ENCODE results near the gene SLC33A1. TPM values are rescaled to one million over a fixed set of nuclear protein-coding genes. Genes with fewer than 3 reads are reported as not detected.

Gene SLC33A1
- total and polyA plus RNA-seq, 2 of the 8 experiments (the other 6 are each of a cell fraction or from before 2014, with no cell fraction given), result 15.6 to 24.2 TPM

DNA sequence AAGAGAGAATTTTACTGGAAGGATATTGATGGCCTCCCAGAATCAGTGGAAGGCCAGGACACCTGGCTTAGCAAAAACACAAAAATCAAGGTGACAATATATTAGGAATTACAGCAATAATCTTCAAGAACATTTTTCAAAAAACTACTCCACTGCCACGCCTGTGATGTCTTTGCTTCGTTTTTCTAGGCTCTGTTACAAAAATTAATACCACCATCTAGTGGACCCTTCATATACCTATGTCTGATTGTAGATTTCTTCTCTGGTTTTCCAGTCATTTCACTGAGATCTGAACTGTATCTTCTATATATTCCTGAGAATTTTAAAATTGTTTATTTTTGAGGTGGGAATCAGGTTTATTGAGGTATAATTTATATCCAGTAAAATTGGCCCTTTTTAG is 5.6 kb upstream of the SLC33A1 start:
- CTCF ChIA-PET (ENCODE audit: partially characterized antibody), result no interaction called here

More for the DNA sequence above, 5.6 kb upstream of the SLC33A1 start:
- no peak for TF ChIP-seq SIN3A (conservative IDR thresholded peaks at IDR 0.05 in 1 of 2, IDR thresholded peaks at IDR 0.05 in 1 of 2; ENCODE audit: low read depth in 1 of 2, low read length in 2 of 2)
- TF ChIP-seq RAD21 (IDR thresholded peaks at IDR 0.05 in 1 of 2, conservative IDR thresholded peaks at IDR 0.05 in 1 of 2; ENCODE audit: low read depth in 2 of 2, low read length in 2 of 2), result peak; percentile 13 to 17; a peak in 2 of 4 replicates
- 72% methylated on average over 2 of the region's 2 CpGs; no CpG with 5 or more reads in 1 of the 2 experiments for WGBS, 2 experiments (ENCODE audit: extremely low coverage in 1 of 2, insufficient coverage in 1 of 2, insufficient read length in 1 of 2, insufficient replicate concordance in 2 of 2, low coverage in 1 of 2, low lambda C conversion rate in 2 of 2, missing lambda C conversion rate in 1 of 2)
- H3K79me1 ChIP-seq (ENCODE audit: low read depth, low read length), result no peaks in the 10 kb centered on the region
- POLR2A ChIA-PET (ENCODE audit: partially characterized antibody), result no interaction called here
- DNase-seq (ENCODE audit: low read depth in 1 of 2, low spot score in 2 of 2) (no peak), FAIRE-seq (no peak)
- peaks cover under 1% of the 10 kb centered on the region; the same call in 1 of the 2 replicates for H3K23me2 ChIP-seq (ENCODE audit: low read depth, low read length)
- H2BK15ac ChIP-seq (ENCODE audit: low read length), result no peak overlapping the region
- no peak overlapping the region for H3K18ac ChIP-seq (ENCODE audit: extremely low read depth, low read length)
- H2BK5ac ChIP-seq (ENCODE audit: low read depth, low read length), result no peak overlapping the region
- no peak overlapping the region for H2AFZ ChIP-seq (ENCODE audit: low read length)
- no peak overlapping the region for H3K9ac ChIP-seq (replicated peaks in 1 of 4; ENCODE audit: extremely low read depth in 1 of 4, low read depth in 3 of 4, low read length in 3 of 4)
- no peak overlapping the region for H2AK5ac ChIP-seq (ENCODE audit: low read depth, low read length)
- no peak overlapping the region for H3K23ac ChIP-seq (ENCODE audit: insufficient read length)
- H4K5ac ChIP-seq (ENCODE audit: insufficient read length, low read depth, low read length), result no peak overlapping the region
- H3K9me3 ChIP-seq (ENCODE audit: insufficient read depth in 2 of 2, low read depth in 1 of 2, low read length in 1 of 2), result no peaks in the 10 kb centered on the region
- H3K4me1 ChIP-seq (replicated peaks in 1 of 4; ENCODE audit: control insufficient read depth in 3 of 4, insufficient read depth in 4 of 4, low read length in 3 of 4), result no peaks in the 10 kb centered on the region
- H3K27me3 ChIP-seq (replicated peaks in 1 of 4; ENCODE audit: control insufficient read depth in 3 of 4, extremely low read depth in 1 of 4, insufficient read depth in 3 of 4, low read length in 3 of 4), result no peaks in the 10 kb centered on the region
- no peak overlapping the region for H3K4me2 ChIP-seq (ENCODE audit: insufficient read depth in 1 of 2, low read depth in 2 of 2, low read length in 2 of 2)
- H2BK20ac ChIP-seq (ENCODE audit: low read length), result no peak overlapping the region
- H4K20me1 ChIP-seq (replicated peaks in 1 of 2; ENCODE audit: control insufficient read depth in 1 of 2, insufficient read depth in 2 of 2, low read length in 2 of 2), result no peaks in the 10 kb centered on the region
- no peak overlapping the region for H3K4me3 ChIP-seq (ENCODE audit: extremely low read depth in 1 of 4, insufficient read depth in 2 of 4, low read depth in 3 of 4, low read length in 4 of 4)
- no peaks in the 10 kb centered on the region for H3K36me3 ChIP-seq (ENCODE audit: control insufficient read depth in 2 of 4, insufficient read depth in 4 of 4, low read length in 3 of 4)
- H4K8ac ChIP-seq (ENCODE audit: extremely low read depth, insufficient read depth, low read length), result no peak overlapping the region
- H3K14ac ChIP-seq (ENCODE audit: insufficient read length), result no peak overlapping the region
- H3K79me2 ChIP-seq (ENCODE audit: control insufficient read depth in 1 of 2, insufficient read depth in 2 of 2, low read length in 2 of 2), result no peaks in the 10 kb centered on the region
- no peak overlapping the region for H4K91ac ChIP-seq (replicated peaks; ENCODE audit: insufficient read length, low read length)
- H2BK120ac ChIP-seq (replicated peaks; ENCODE audit: low read depth, low read length), result no peak overlapping the region
- no peak overlapping the region for H2BK12ac ChIP-seq (ENCODE audit: low read depth, low read length)
- H3K56ac ChIP-seq (replicated peaks; ENCODE audit: insufficient read length, low read depth, low read length), result no peak overlapping the region
- no peak overlapping the region for H3K4ac ChIP-seq (replicated peaks; ENCODE audit: insufficient read length, low read depth, low read length)
- H3K27ac ChIP-seq (ENCODE audit: low read depth, low read length), result no peak overlapping the region
